ENCODE results near the gene RAB27B.
"Not testable (repeated sequence)": the region's sequence is repeated elsewhere in the genome, so short reads cannot be mapped to it uniquely, and the experiment has no call there.

RAB27B gene, protein sequence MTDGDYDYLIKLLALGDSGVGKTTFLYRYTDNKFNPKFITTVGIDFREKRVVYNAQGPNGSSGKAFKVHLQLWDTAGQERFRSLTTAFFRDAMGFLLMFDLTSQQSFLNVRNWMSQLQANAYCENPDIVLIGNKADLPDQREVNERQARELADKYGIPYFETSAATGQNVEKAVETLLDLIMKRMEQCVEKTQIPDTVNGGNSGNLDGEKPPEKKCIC

DNA sequence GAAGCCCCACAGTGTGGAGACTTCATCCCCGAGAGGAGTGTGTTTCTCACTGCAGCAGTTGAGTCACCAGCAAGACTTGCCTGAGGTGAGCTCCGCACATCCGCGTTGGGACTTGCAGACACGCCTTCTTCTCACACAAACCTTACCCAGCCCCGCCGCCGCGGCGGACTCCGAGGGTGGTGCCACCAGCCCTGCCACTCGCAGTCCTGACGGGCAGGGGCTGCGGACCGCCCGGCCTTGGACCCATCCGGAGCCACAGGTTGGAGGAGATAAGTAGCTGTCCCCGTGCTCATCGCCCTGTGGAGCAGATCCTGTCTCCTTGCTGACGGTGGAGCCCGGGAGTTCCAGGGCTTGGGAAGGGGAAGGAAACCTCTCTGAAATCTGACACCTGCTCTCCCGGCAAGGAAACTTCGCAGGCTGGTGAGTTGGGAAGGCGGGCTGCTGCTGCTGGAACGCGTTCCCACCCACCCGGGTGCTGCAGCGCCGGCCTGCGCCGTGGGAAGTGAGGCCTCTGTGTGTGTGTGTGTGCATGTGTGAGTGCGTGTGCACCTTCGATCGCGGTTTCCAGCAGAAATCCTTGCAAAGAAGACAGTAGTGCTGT is at the start of gene RAB27B:
TSS of gene RAB27B (plus strand) at position 197 of the 601 bp plus-strand sequence. CDS start 49,109 bp downstream, outside the sequence.
- peak; percentile 68 for DNase-seq (ENCODE audit: low read depth)

DNA sequence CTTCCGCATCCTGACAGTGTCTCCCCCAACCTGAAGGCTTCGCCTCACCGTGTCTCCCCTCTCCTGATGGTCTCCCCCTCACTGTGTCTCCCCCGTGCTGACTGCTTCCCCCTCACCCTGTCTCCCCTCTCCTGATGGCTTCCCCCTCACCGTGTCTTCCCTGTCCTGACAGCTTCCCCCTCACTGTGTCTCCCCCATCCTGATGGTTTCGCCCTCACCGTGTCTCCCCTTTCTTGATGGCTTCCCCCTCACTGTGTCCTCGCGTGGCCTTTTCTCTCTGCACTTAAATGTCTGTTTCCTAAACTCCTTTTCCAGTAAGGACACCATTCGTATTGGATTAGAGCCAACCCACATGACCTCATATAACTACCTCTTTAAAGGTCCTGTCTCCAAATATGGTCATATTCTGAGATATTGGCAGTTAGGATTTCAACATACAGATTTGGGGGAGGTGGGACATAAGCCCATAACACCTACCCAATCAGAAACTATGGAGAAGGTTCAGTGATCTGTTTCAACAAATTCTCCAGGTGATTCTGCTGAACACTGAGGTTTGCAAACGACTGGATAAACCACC is 47.9 kb upstream of the RAB27B start:
- DNase-seq (ENCODE audit: low read depth), result no peak

DNA sequence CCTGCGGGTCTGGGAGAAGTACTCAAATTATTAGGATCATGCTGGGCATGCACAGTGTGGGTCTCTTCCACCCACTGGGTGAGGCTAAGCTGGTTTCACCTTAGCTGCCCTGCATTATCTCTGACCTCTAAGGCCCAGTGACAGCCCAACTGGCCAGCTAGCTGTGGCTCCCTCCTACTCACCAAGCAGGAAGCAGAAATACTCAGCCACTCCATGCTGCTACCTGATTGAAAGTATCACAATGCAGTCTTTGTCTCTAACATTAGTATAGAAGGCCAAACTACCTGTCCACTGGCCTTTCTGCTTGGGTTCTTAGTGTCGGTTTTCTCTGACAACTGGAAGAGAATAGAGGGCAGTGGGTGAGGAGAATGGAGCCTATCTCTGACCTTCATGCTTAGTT is 47.3 kb upstream of the RAB27B start:
- DNase-seq (ENCODE audit: low read depth), result no peak

DNA sequence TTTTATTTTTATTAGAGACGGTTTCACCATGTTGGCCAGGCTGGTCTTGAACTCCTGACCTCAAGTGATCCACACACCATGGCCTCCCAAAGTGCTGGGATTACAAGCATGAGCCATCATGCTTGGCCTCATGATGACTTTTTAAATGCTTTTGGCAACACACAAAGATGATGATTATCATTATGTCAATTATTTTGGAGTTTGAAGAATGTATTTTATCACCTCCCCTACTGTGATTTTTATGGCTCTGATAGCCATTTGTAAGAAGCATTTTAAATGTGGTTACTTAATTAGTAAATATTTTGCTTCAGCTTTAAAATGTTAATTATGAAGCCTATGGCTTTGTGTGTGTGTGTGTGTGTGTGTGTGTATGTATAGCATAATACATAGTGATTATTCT is 45.1 kb upstream of the RAB27B start:
- DNase-seq (ENCODE audit: low read depth), result no peak

DNA sequence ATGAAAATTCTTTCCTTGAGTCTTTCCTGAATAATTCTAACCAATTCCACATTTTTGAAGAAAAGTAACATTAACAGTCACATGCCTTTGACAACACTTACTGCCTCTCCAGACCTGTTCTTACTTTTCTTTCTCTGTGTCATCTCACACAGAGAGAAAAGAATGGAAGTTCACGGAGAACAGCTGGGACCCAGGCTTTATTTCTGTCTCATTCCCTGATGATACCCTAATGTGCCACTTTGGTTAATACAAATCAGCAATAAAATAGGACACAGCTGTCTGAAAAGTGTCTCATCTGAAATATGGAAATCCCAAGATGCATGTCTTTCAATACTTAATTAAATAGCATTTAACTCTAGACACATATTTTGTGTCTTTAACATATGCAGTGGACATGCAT is 42.1 kb upstream of the RAB27B start:
- DNase-seq (ENCODE audit: low read depth), result no peak

- DNase-seq (ENCODE audit: low read depth), result no peak
Measured at GRCh38 chr18:54787121-54787520, 41.2 kb upstream of the RAB27B start.

DNA sequence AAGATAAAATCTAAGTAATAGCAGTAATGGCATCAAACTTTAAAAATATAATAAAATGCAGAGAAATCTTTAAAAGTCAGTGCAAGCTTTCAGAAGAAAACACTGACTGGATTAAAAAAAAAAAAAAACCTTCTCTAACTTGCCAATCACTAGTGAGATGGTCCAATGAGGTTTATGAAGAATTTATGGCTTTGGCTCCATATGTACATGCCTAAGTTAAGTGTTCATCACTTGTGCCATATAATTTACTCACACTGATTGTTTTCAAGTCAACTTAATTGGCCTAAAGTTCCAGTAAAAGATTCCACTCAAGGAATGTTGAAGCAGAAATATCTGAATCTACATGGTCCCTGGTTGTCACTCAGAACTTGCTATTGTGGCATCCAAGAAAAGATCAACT is 40.7 kb upstream of the RAB27B start:
- no peak for DNase-seq (ENCODE audit: low read depth)

GRCh38 chr18:54790109-54790508 is 38.2 kb upstream of the RAB27B start:
- DNase-seq (ENCODE audit: low read depth), result no peak

DNA sequence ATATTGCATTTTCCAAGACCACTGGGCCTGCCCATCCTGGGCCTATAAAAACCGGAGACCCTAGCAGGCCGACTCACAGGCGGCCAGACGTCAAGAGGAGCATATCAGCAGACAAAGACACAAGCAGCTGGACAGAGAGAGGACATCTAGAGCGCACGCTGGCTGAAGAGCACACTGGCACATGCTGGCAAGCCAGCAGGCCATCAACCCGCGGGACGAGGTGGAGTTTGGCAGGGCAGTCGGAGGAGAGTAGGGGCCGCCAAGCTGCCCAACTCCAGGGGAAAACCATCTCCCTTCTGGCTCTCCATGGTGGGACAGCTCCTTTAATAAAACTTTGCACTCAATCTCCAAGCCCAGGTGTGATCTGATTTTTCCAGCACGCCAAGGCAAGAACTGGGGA is 36.6 kb upstream of the RAB27B start:
- no peak for DNase-seq (ENCODE audit: low read depth)

DNA sequence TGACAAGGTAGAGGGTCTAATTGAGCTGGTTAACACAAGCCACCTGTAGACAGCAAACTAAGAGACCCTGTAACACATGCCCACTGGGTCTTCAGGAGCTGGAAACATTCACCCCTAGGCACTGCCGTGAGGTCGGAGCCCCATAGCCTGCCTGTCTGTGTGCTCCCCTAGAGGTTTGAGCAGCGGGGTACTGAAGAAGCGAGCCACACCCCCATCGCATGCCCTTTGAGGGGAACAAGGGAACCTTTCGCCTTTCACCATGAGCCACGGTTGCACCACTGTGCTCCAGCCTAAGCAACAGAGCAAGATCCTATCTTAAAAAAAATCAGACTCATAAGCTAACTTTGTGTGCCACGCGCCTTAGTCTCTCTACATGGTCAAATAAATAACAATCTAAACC is 36.2 kb upstream of the RAB27B start:
- DNase-seq (ENCODE audit: low read depth), result no peak

- no peak for DNase-seq (ENCODE audit: low read depth)
Measured at GRCh38 chr18:54794823-54795222, 33.5 kb upstream of the RAB27B start.

- DNase-seq (ENCODE audit: low read depth), result no peak
Measured at GRCh38 chr18:54798186-54798585, 30.1 kb upstream of the RAB27B start.

GRCh38 chr18:54801374-54801773 is 26.9 kb upstream of the RAB27B start:
- no peak for DNase-seq (ENCODE audit: low read depth)

GRCh38 chr18:54802178-54802577 is 26.1 kb upstream of the RAB27B start:
- DNase-seq (ENCODE audit: low read depth), result no peak

DNA sequence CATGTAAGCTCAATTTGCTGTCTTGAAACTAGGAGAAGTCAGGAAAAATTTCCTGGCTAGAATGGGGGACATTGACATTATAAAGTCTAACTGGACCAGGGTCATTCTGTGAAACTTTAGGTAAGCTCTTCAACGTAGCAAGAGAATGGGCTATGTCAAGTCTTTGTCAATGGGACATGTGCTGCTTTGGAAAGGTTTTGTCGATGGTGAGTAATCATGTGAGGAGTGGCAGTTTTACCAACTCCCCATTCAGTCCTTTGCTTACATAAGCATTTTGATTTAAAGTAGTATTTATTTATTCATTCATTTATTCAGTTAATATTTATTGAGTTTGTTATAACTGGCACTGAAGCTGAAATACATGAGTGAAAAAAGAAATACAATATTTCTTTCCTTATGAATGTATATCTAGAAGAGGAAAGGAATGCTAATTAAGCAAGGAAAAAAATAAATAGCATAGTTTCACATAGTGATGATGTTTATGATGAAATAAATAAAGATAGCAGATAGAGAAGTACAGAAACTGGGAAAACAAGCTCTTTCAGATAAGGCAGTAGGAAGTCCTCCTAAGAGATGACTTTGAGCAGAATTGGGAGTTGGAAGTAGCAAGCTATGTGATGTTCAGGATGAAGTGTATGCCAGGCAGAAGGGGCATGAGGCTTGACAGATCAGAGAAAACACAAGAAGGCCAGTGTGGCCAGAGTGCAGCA is 25.4 kb upstream of the RAB27B start:
- DNase-seq (ENCODE audit: low read depth), result no peak

DNA sequence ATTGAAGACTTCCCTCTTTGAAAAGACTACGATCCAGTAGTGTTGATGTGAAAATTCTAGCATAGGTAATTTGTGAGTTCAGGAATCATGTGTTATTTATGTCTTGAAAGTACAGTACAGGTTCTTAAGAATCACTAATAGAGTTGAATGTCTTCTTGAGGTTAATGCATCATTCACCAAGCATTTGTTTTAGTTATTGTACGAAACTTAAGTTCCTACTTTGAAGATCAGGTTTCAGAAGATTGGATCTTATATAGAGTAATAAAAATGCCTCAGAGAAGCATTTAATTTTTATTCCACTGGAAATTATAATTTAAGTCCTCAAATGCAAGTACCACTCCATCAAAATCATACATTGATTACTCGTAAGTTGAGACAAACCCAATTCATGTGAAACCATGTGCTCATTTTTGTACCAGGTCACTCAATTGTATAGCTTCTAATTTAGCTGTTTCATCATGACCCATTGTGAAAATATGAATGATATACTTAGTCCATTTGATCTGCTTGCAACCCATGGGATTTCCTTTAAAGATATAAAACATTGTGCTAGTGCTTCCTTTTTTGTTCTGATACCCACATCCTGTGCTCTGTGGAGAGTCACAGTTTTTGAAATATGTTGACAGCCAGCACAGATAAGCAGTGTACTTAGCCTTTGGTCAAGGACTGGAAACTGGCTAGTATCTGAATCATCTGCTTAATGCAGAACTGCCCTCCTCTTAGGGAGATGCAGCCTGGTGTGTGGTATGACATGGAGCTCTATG is 22.5 kb upstream of the RAB27B start:
- no peak for DNase-seq (ENCODE audit: low read depth)

- no peak for DNase-seq (ENCODE audit: low read depth)
Measured at GRCh38 chr18:54806526-54806925, 21.8 kb upstream of the RAB27B start.

GRCh38 chr18:54807303-54807702 is 21.0 kb upstream of the RAB27B start:
- DNase-seq (ENCODE audit: low read depth), result no peak

DNA sequence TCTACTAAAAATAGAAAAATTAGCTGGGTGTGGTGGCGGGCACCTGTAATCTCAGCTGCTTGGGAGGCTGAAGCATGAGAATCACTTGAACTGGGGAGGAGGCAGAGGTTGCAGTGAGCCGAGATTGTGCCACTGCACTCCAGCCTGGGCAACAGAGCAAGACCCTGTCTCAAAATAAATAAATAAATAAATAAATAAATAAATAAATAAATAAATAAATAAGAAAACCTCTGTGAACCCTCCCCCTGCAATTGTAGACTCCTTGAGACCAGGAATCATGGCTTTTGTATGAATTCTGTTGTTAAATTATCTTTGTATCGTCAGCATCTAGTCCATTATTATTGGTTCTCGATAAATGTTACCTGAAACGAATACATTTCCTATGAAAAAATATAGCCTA is 17.6 kb upstream of the RAB27B start:
- DNase-seq (ENCODE audit: low read depth), result not testable (repeated sequence)

DNA sequence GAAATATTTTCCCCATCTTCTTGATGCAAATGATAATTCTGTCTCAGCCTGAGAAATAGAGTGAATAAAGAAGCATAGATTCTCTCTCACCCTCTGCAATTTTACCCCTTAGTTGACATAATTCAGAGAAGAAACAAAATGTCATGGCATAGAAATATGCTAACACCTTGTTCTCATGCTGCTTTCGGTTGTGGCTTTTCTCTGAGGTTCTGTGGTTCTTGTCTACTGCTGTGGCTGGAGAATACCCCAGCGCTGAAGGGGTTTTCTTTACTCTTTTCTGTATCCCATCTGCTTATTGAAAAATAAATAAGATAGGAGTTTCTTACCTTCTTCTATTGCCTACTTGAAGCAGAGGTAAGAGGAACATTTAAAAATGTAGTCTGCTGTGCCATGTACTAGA is 15.4 kb upstream of the RAB27B start:
- DNase-seq (ENCODE audit: low read depth), result no peak

GRCh38 chr18:54813305-54813704 is 15.0 kb upstream of the RAB27B start:
- no peak for DNase-seq (ENCODE audit: low read depth)

DNA sequence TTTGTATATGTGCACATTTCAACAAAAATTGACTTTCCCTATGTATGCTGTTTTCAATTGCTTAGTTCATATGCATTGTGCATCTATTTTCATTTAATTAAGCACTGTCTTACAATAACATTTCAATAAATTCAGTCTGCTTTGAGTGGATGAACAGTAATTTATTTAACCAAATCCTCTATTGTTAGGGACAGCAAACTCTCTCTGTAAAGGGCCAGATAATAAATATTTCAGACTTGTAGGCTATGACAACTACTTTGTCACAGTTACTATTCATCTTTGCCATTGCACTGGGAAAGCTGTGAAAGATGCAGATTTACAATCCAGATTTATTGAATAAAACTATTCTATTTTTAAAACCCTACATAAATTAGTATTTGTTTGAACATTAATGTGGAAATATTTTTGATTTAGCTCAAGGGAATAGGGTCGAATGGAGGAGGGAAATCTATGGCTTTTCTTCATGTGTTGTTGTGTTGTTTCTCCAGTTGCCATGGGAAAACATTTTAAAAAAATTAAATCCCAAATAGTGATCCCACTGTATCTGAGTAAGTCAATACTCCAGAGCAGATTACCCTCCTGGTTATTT is 14.2 kb upstream of the RAB27B start:
- no peak for DNase-seq (ENCODE audit: low read depth)
